ENCODE results near the gene PTPRJ.

DNA sequence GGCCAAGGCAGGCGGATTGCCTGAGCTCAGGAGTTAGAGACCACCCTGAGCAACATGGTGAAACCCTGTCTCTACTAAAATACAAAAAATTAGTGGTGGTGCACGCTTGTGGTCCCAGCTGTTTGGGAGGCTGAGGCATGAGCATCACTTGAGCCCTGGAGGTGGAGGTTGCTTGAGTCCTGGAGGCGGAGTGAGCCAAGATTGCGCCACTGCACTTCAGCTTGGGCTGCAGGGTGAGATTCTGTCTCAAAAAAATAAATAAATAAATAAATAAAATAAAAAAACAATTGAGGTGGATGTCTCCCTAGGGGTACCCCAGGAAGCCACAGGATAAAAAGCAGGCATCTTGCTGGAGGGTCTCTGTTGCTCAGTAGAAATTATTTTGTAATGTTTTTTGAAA, 14.1 kb downstream of the PTPRJ start:
- TF ChIP-seq, protein P1, sequence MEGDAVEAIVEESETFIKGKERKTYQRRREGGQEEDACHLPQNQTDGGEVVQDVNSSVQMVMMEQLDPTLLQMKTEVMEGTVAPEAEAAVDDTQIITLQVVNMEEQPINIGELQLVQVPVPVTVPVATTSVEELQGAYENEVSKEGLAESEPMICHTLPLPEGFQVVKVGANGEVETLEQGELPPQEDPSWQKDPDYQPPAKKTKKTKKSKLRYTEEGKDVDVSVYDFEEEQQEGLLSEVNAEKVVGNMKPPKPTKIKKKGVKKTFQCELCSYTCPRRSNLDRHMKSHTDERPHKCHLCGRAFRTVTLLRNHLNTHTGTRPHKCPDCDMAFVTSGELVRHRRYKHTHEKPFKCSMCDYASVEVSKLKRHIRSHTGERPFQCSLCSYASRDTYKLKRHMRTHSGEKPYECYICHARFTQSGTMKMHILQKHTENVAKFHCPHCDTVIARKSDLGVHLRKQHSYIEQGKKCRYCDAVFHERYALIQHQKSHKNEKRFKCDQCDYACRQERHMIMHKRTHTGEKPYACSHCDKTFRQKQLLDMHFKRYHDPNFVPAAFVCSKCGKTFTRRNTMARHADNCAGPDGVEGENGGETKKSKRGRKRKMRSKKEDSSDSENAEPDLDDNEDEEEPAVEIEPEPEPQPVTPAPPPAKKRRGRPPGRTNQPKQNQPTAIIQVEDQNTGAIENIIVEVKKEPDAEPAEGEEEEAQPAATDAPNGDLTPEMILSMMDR (IDR thresholded peaks at IDR 0.05; ENCODE audit: low read depth, low read length, poor library complexity, severe bottlenecking) = no peak
- TF ChIP-seq EZH2phosphoT487 (IDR thresholded peaks at IDR 0.05; ENCODE audit: borderline replicate concordance, low read length) = no peak
